Skeletal muscle cell (primary cell): ENCODE data around the gene HPCAL1.

Experiments used
- DNase-seq: peaks from one replicate; pipeline ENCODE4 v3.0.0-alpha.2; 2010; ENCODE audit warnings: low read depth
- H3K4me3 ChIP-seq: 2 replicates; pipeline ENCODE4 v1.5.1; 2011; ENCODE audit warnings: low read depth, mild to moderate bottlenecking, control low read depth, low read length, moderate library complexity

HPCAL1 gene

GRCh38 chr2:10360850-10361588, 58.3 kb downstream of the HPCAL1 start:
- no peak overlapping the region for H3K4me3 ChIP-seq
- DNase-seq: no peak

- H3K4me3 ChIP-seq: no peak overlapping the region
- DNase-seq: no peak
Observed at GRCh38 chr2:10362096-10362897, 59.6 kb downstream of the HPCAL1 start.

GRCh38 chr2:10362898-10363454, 60.3 kb downstream of the HPCAL1 start:
- no peak overlapping the region for H3K4me3 ChIP-seq
- DNase-seq: no peak

- no peak for DNase-seq
- H3K4me3 ChIP-seq: no peak overlapping the region
Observed at GRCh38 chr2:10363861-10364610, 61.3 kb downstream of the HPCAL1 start.

GRCh38 chr2:10365412-10365811, 62.7 kb downstream of the HPCAL1 start:
- no peak overlapping the region for H3K4me3 ChIP-seq
- DNase-seq: no peak

- DNase-seq: no peak
- no peak overlapping the region for H3K4me3 ChIP-seq
Observed at GRCh38 chr2:10366601-10367270, 64.0 kb downstream of the HPCAL1 start.

GRCh38 chr2:10367472-10368439, 65.1 kb downstream of the HPCAL1 start:
- no peak overlapping the region for H3K4me3 ChIP-seq
- DNase-seq: no peak

- no peak for DNase-seq
- no peak overlapping the region for H3K4me3 ChIP-seq
Observed at GRCh38 chr2:10368491-10369231, 66.0 kb downstream of the HPCAL1 start.

GRCh38 chr2:10369269-10370255, 66.9 kb downstream of the HPCAL1 start:
- no peak for DNase-seq
- no peak overlapping the region for H3K4me3 ChIP-seq

GRCh38 chr2:10370390-10370789, 67.7 kb downstream of the HPCAL1 start:
- DNase-seq: no peak
- H3K4me3 ChIP-seq: no peak overlapping the region

- no peak overlapping the region for H3K4me3 ChIP-seq
- no peak for DNase-seq
Observed at GRCh38 chr2:10370895-10371294, 68.2 kb downstream of the HPCAL1 start.

GRCh38 chr2:10371441-10372196, 68.9 kb downstream of the HPCAL1 start:
- no peak for DNase-seq
- no peak overlapping the region for H3K4me3 ChIP-seq

- no peak for DNase-seq
- no peak overlapping the region for H3K4me3 ChIP-seq
Observed at GRCh38 chr2:10372203-10372861, 69.6 kb downstream of the HPCAL1 start.

- no peak overlapping the region for H3K4me3 ChIP-seq
- DNase-seq: no peak
Observed at GRCh38 chr2:10372862-10373240, 70.1 kb downstream of the HPCAL1 start.

GRCh38 chr2:10373931-10374330, 71.2 kb downstream of the HPCAL1 start:
- DNase-seq: no peak
- no peak overlapping the region for H3K4me3 ChIP-seq
